ENCODE measurements around the gene RFESD. TPM values are rescaled to one million over a fixed set of nuclear protein-coding genes. Genes with fewer than 3 reads are reported as not detected.
"Not testable (repeated sequence)": the region's sequence is repeated elsewhere in the genome, so short reads cannot be mapped to it uniquely, and the experiment has no call there.

The RFESD gene
- total RNA-seq, 1 donor, result 4.7 TPM

- DNase-seq (ENCODE audit: low read depth), result no peak
These were observed 43.1 kb downstream of the RFESD start for GRCh38 chr5:95689680-95690079.

GRCh38 chr5:95690333-95690732 is 43.8 kb downstream of the RFESD start:
- DNase-seq (ENCODE audit: low read depth), result no peak
- no peak overlapping the region for H3K4me3 ChIP-seq (ENCODE audit: low read depth, low read length)
- no peak for TF ChIP-seq CTCF (IDR thresholded peaks at IDR 0.05; ENCODE audit: insufficient read depth, low read length)

More at GRCh38 chr5:95689680-95690079, 43.1 kb downstream of the RFESD start:
- no peak for TF ChIP-seq CTCF (IDR thresholded peaks at IDR 0.05; ENCODE audit: insufficient read depth, low read length)
- no peak overlapping the region for H3K4me3 ChIP-seq (ENCODE audit: low read depth, low read length)

GRCh38 chr5:95697781-95698681 is 51.5 kb downstream of the RFESD start:
- no peak for DNase-seq (ENCODE audit: low read depth)
- no peak overlapping the region for H3K4me3 ChIP-seq (ENCODE audit: low read depth, low read length)
- no peak for TF ChIP-seq CTCF (IDR thresholded peaks at IDR 0.05; ENCODE audit: insufficient read depth, low read length)

GRCh38 chr5:95699337-95699736 is 52.8 kb downstream of the RFESD start:
- no peak for DNase-seq (ENCODE audit: low read depth)
- no peak overlapping the region for H3K4me3 ChIP-seq (ENCODE audit: low read depth, low read length)
- TF ChIP-seq CTCF (IDR thresholded peaks at IDR 0.05; ENCODE audit: insufficient read depth, low read length), result no peak

GRCh38 chr5:95701074-95701473 is 54.5 kb downstream of the RFESD start:
- TF ChIP-seq CTCF (IDR thresholded peaks at IDR 0.05; ENCODE audit: insufficient read depth, low read length), result no peak
- no peak for DNase-seq (ENCODE audit: low read depth)

GRCh38 chr5:95704150-95704549 is 57.6 kb downstream of the RFESD start:
- DNase-seq (ENCODE audit: low read depth), result no peak
- no peak for TF ChIP-seq CTCF (IDR thresholded peaks at IDR 0.05; ENCODE audit: insufficient read depth, low read length)

More at GRCh38 chr5:95701074-95701473, 54.5 kb downstream of the RFESD start:
- no peak overlapping the region for H3K4me3 ChIP-seq (ENCODE audit: low read depth, low read length)

GRCh38 chr5:95706196-95706595 is 59.6 kb downstream of the RFESD start:
- H3K4me3 ChIP-seq (ENCODE audit: low read depth, low read length), result not testable (repeated sequence)

More at GRCh38 chr5:95704150-95704549, 57.6 kb downstream of the RFESD start:
- no peak overlapping the region for H3K4me3 ChIP-seq (ENCODE audit: low read depth, low read length)

More at GRCh38 chr5:95706196-95706595, 59.6 kb downstream of the RFESD start:
- not testable (repeated sequence) for DNase-seq (ENCODE audit: low read depth)
